Thoracic aorta (tissue), 2 donors: ENCODE results near the gene DPEP3. TPM values are rescaled to one million over a fixed set of nuclear protein-coding genes. Genes with fewer than 3 reads are reported as not detected.
"Not testable (repeated sequence)": the region's sequence is repeated elsewhere in the genome, so short reads cannot be mapped to it uniquely, and the experiment has no call there.

Experiments
- ATAC-seq: fragments of 150-250 bp; one replicate; pipeline ENCODE4 v1.8.0; 2017; ENCODE audit warnings: low read depth; ENCODE audit not compliant: insufficient number of reproducible peaks, low FRiP score
- DNase-seq: peaks from one replicate; pipeline ENCODE4 v3.0.0-alpha.2; 2020; ENCODE audit warnings: low spot score
- H3K27ac ChIP-seq, 2 donors: fragments of 200-600 bp; sonication (generic); 1 replicate in 1 of 2; 2 replicates in 1 of 2; pipeline ENCODE4 v1.5.1; 2016; ENCODE audit warnings: mild to moderate bottlenecking in 2 of 2, moderate library complexity in 2 of 2
- H3K27me3 ChIP-seq: fragments of 200-600 bp; sonication (generic); replicated peaks from 2 replicates; pipeline ENCODE4 v1.6.0; 2016; ENCODE audit warnings: mild to moderate bottlenecking; ENCODE audit not compliant: insufficient read depth
- H3K36me3 ChIP-seq: fragments of 200-600 bp; sonication (generic); one replicate; pipeline ENCODE4 v1.5.1; 2016
- H3K4me1 ChIP-seq, 2 donors: fragments of 200-600 bp; sonication (generic); 1 replicate in 1 of 2; 2 replicates in 1 of 2; pipeline versions ENCODE4 v1.5.1 to v1.6.0; 2016; ENCODE audit warnings: low read depth in 2 of 2, mild to moderate bottlenecking in 1 of 2; ENCODE audit not compliant: control insufficient read depth in 1 of 2
- H3K4me3 ChIP-seq: fragments of 200-600 bp; sonication (generic); 2 replicates; pipeline ENCODE4 v1.5.1; 2016; ENCODE audit warnings: mild to moderate bottlenecking
- H3K9me3 ChIP-seq: fragments of 200-600 bp; sonication (generic); 2 replicates; pipeline ENCODE4 v1.5.1; 2016
- CTCF ChIP-seq: fragments of 200-600 bp; sonication (generic); IDR thresholded peaks from one replicate; pipeline ENCODE4 v1.5.1; 2019; ENCODE audit warnings: antibody characterized with exemption
- total RNA-seq, 2 donors: library from RNA; depleted of rRNA; stranded (reverse); fragments of >200 nt; gene quantifications; one replicate each; pipeline versions ENCODE4 v1.1.0 to v1.2.3, GENCODE V29; 2016

The DPEP3 gene
- total RNA-seq, 2 donors from 2014 or later: not detected

DNA sequence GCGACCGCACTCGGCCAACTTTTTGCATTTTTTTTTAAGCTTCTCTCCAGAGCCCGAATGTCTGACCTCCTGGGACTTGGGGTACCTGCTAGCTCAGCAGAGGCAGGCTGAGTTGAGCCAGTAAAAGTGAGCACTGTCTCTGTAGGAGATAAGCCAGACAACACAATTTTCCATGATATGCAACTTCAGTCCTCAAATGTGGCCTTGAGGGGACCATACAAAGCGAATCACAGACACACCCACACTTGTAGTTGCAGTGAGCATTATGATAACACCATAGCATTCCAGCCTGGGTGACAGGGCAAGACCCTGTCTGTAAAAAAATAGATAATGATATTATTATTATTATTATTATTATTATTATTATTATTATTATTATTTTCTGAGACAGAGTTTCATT lies 16.4 kb upstream of the DPEP3 start:
- no peak for DNase-seq
- Histone ChIP-seq H3K36me3 (no peaks in the 10 kb centered on the region), H3K4me1 (peaks cover 6 to 10% of the 10 kb centered on the region in 2 donors), H3K27ac (no peak overlapping the region), H3K4me3 (no peak overlapping the region), H3K9me3 (no peaks in the 10 kb centered on the region), H3K27me3 (no peaks in the 10 kb centered on the region)
- no peak for TF ChIP-seq CTCF
- no peak for ATAC-seq

DNA sequence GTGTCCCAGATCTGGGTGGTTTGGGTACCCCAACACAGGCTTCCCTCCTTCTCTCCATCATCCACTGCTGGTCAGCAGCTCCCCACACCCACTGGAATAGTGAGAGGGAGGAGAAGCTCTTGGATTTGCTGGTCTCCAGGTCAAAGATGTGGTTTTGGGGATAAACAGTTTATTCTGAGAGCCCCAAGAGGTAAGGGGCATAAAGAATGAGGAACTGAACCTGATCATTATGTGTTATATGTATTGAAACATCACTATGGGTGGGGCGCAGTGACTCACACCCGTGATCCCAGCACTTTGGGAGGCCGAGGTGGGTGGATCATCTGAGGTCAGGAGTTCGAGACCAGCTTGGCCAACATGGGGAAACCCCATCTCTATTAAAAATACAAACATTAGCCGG lies 15.1 kb upstream of the DPEP3 start:
- ATAC-seq (no peak), DNase-seq (no peak)
- H3K9me3 ChIP-seq: no peaks in the 10 kb centered on the region
- H3K4me3 ChIP-seq: no peak overlapping the region
- peaks cover 6 to 10% of the 10 kb centered on the region in 2 donors for H3K4me1 ChIP-seq
- no peaks in the 10 kb centered on the region for H3K27me3 ChIP-seq
- no peak for TF ChIP-seq CTCF
- no peak overlapping the region for H3K27ac ChIP-seq
- no peaks in the 10 kb centered on the region for H3K36me3 ChIP-seq

DNA sequence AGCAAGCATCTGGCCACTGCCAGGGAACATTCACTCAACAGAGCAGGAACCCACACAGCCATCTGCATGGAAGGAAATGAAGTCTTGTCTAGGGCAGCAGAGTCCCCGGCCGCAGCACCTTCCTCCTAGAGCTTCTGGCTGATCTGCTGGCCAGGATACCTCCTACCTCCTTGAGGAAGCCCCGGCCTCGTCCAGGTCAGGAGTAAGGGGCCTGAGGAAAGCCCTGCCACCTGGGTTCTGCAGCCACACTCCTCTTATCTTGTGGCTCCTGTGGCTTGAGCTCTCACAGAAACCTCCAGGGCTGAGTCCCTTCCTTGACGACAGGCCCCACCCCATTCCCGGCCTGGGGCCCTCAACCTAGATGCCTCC lies 13.7 kb upstream of the DPEP3 start:
- H3K27me3 ChIP-seq, H3K4me3 ChIP-seq, ATAC-seq, H3K4me1 ChIP-seq, DNase-seq, H3K9me3 ChIP-seq, H3K36me3 ChIP-seq: not testable (repeated sequence)
- H3K27ac ChIP-seq: peak overlapping the region in 1 of 2 donors; percentile 17

DNA sequence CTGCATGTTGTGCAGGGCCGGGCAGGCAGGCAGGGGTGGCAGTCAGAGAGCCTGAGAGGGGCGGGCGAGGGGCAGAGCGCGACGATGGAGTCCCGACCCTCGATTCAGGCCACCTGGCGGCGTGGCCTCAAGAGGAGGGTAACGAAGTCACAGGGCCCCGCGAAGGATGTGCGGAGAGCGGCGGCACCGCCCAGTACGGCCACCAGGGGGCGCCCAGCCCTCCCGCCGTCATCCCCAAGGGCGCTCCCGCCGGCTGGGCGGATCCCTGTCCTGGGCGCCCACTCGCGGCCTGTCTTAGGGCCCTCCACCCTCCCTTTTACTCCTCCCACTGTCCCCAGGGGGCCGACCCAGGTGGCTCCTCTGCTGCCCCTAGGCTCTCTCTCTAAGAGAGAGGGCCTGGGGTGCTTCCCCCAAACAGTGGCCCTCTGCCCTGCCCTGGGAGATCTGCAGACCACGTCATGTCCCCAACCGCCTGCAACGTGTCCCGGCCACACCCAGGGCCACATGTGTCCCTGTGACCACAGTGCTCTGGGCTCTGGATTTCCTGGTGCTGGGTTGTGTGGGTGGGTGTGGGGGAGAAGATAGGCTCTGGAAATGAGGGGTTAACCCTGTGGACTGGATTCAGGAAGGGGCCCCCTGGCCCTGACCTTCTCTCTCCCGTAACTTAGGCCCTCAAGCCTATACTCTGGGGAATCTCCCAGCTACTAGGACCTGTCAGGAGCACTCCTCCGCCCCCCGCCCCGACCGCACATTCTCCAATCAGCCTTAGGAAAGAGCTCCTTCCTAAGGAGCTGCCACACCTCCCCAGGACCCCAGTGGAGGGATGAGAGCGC lies 13.1 kb upstream of the DPEP3 start:
- Histone ChIP-seq H3K4me3 (peak overlapping the region; percentile 73), H3K9me3 (no peaks in the 10 kb centered on the region), H3K27ac (peak overlapping the region in 1 of 2 donors; percentile 17), H3K36me3 (no peaks in the 10 kb centered on the region), H3K4me1 (peaks cover 6 to 10% of the 10 kb centered on the region in 2 donors), H3K27me3 (no peaks in the 10 kb centered on the region)
- peak; percentile 100 for TF ChIP-seq CTCF
- ATAC-seq: peak; percentile 67
- peak; percentile 20 for DNase-seq

DNA sequence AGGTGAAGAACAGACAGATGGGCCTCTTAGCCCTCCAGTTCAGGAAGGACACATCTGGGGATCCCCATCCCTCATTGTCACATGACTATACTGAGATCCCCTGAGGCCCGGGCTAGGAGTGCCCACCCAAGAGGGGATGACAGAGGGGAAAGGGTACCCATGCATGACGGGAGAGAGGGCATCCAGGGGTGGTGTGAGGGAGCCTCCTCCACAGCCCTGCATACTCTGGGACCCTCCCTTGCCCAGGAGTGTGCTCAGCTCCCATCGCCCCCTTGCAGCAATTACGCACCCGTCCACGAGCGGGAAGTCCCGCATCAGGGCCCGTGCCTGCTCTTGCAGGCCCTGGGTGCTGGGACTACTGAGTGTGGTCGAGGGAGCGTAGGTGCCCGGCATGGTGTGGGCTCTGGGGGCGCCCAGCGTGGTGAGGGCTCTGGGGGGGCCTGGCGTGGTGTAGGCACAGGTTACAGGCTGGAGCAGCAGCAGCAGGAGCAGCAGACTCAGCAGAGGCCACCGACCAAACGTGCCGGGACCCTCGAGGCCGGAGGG lies 12.4 kb upstream of the DPEP3 start:
- Histone ChIP-seq H3K36me3 (no peaks in the 10 kb centered on the region), H3K4me3 (peak overlapping the region; percentile 73), H3K9me3 (no peaks in the 10 kb centered on the region), H3K4me1 (peaks cover 6 to 10% of the 10 kb centered on the region in 2 donors), H3K27me3 (no peaks in the 10 kb centered on the region), H3K27ac (no peak overlapping the region)
- no peak for TF ChIP-seq CTCF
- DNase-seq: no peak
- ATAC-seq: no peak
